Panc1 (cell line): ENCODE data around the gene PRSS21. TPM values are rescaled to one million over a fixed set of nuclear protein-coding genes. Genes with fewer than 3 reads are reported as not detected.

Experiments
- ATAC-seq: fragments of 200-7000 bp; cut with Tn5 transposase; 2 replicates; pipeline ENCODE4 v1.9.1; 2020; ENCODE audit warnings: mild to moderate bottlenecking, moderate library complexity
- BruUV-seq: library from RNA; stranded (reverse); fragments of 400-500 nt; replicated peaks from 2 replicates; lab custom pipeline; 2021; lab: Mats Ljungman, UMichigan
- CTCF ChIA-PET: fragments of 300-600 bp; sonication (Branson Sonifier 250); formaldehyde crosslinking; loops from one replicate; lab custom pipeline; 2022; ENCODE audit warnings: antibody characterized with exemption; lab: Charles Lee
- POLR2A ChIA-PET: fragments of 300-600 bp; sonication (Branson Sonifier 250); formaldehyde crosslinking; loops from one replicate; lab custom pipeline; 2022; ENCODE audit warnings: antibody characterized with exemption; lab: Charles Lee
- DNase-seq: peaks from one replicate; pipeline ENCODE4 v3.0.0-alpha.2; 2010; ENCODE audit warnings: low read depth, low spot score
- H3K27ac ChIP-seq: 2 replicates; pipeline ENCODE4 v1.5.1; 2011; ENCODE audit warnings: mild to moderate bottlenecking, low read length, inconsistent platforms
- H3K27me3 ChIP-seq: fragments of 200-500 bp; sonication (Bioruptor generic); 2 replicates; pipeline ENCODE4 v1.6.0; 2014; ENCODE audit warnings: low read length, inconsistent platforms; ENCODE audit not compliant: control insufficient read depth, insufficient read depth
- H3K36me3 ChIP-seq: fragments of 200-500 bp; sonication (Bioruptor generic); 2 replicates; pipeline ENCODE4 v1.5.1; 2014; ENCODE audit warnings: inconsistent platforms, mild to moderate bottlenecking, low read length, moderate library complexity; ENCODE audit not compliant: control insufficient read depth, insufficient read depth
- H3K4me1 ChIP-seq: 2 replicates; pipeline ENCODE4 v1.5.1; 2011; ENCODE audit warnings: inconsistent platforms, mild to moderate bottlenecking, low read length, moderate library complexity; ENCODE audit not compliant: control insufficient read depth, insufficient read depth
- H3K4me3 ChIP-seq, 2 experiments: 2 replicates each; pipeline ENCODE4 v1.5.1; 2011 to 2012; ENCODE audit warnings: low read depth in 2 of 2, low read length in 2 of 2, mild to moderate bottlenecking in 2 of 2, inconsistent platforms in 1 of 2, moderate library complexity in 1 of 2
- H3K9me3 ChIP-seq: fragments of 200-500 bp; sonication (Bioruptor generic); 2 replicates; pipeline ENCODE4 v1.5.1; 2014; ENCODE audit warnings: low read depth, mild to moderate bottlenecking, inconsistent platforms, low read length, moderate library complexity; ENCODE audit not compliant: control insufficient read depth, insufficient read depth
- CTCF ChIP-seq: fragments of 450-650 bp; IDR thresholded peaks from 2 replicates; pipeline ENCODE4 v1.5.1; 2017; ENCODE audit warnings: mild to moderate bottlenecking
- POLR2AphosphoS5 ChIP-seq: IDR thresholded peaks from 2 replicates; pipeline ENCODE4 v1.6.1; 2012; ENCODE audit warnings: mild to moderate bottlenecking, low read depth, low read length, moderate library complexity
- REST ChIP-seq, 2 experiments: IDR thresholded peaks; 2 replicates each; pipeline ENCODE4 v1.6.1; 2011 to 2012; ENCODE audit warnings: low read depth in 2 of 2, control low read depth in 1 of 2, low read length in 1 of 2, mild to moderate bottlenecking in 1 of 2, moderate library complexity in 1 of 2; ENCODE audit not compliant: insufficient read depth in 1 of 2
- SIN3A ChIP-seq: IDR thresholded peaks from 2 replicates; pipeline ENCODE4 v1.6.1; 2012; ENCODE audit warnings: low read depth, mild to moderate bottlenecking, low read length, moderate library complexity, borderline replicate concordance; ENCODE audit not compliant: insufficient read depth
- TCF7L2 ChIP-seq: IDR thresholded peaks from 2 replicates; pipeline ENCODE4 v1.6.1; 2011; ENCODE audit warnings: mild to moderate bottlenecking, low read depth, low read length, inconsistent platforms
- in situ Hi-C: cut with HindIII; loops from 2 replicates; pipeline ENCODE4 v1.10.0; 2016; ENCODE audit warnings: low sequenced_read_pairs, low pct_unique_long_range_greater_than_20kb
- intact Hi-C: fragments of 100-400 bp; cut with micrococcal nuclease; formaldehyde crosslinking; loops from one replicate; pipeline ENCODE4 v1.10.0; 2022; ENCODE audit not compliant: unreplicated experiment
- total RNA-seq: library from RNA; stranded (reverse); gene quantifications from one replicate; pipeline ENCODE4 v1.2.1, GENCODE V29; 2021; ENCODE audit not compliant: unreplicated experiment

PRSS21 gene
- total RNA-seq, 1 experiment from 2014 or later = not detected

DNA sequence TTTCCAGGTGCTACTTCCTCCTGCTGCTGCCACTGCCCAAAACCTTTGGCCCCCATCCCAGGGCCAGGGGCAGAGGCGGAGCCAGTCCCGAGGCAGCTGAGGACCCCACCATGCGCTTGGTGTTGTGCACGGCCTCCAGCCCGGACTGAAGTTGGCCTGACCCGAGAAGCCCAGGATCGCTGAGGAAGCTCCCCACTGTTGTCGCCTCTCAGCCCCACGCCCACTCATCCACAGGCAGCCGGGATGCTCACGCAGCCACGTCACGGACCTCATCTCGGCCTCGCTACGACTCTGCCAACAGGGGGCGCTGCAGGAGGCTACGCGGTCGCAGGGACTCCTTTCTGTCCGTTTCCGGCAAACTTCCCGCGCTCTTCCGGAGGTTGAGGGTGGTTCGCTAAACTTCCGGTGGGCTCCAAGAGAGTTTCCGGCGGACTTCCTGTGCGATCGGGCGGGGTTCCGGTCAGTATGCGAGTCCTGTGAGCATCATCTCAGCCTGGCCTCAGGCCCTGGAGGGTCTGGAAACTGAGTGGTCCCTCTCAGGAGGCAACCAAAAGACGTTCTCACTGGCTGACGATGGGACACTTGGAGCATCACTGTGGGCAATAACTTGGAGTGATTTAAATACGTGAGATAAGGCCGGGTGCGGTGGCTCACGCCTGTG lies 25.4 kb downstream of the PRSS21 start:
- DNase-seq (no peak), ATAC-seq (no peak)
- ChIA-PET CTCF (interaction anchor here (1.4 kb wide), 1 partner anchor 14 kb away, joined by 4 read pairs; no protein-coding TSS in a partner anchor), POLR2A (no interaction called here)
- H3K4me1 ChIP-seq = peaks cover 38% of the 10 kb centered on the region
- H3K27ac ChIP-seq = peak overlapping the region; percentile 83
- H3K27me3 ChIP-seq = no peaks in the 10 kb centered on the region
- in situ Hi-C loops (no loop called here), intact Hi-C loops (no loop called here)
- no peak overlapping the region for H3K4me3 ChIP-seq
- no peaks in the 10 kb centered on the region for H3K36me3 ChIP-seq
- H3K9me3 ChIP-seq = no peaks in the 10 kb centered on the region
- no peak for TF ChIP-seq TCF7L2
- no peak for TF ChIP-seq REST (IDR thresholded peaks at IDR 0.05; ENCODE audit: insufficient read depth in 1 of 2, low read depth in 2 of 2, low read length in 1 of 2)
- TF ChIP-seq POLR2AphosphoS5 = no peak
- no peak; the same call in 1 of the 2 replicates for TF ChIP-seq CTCF
- no peak for TF ChIP-seq SIN3A
- no TSS peak for BruUV-seq

DNA sequence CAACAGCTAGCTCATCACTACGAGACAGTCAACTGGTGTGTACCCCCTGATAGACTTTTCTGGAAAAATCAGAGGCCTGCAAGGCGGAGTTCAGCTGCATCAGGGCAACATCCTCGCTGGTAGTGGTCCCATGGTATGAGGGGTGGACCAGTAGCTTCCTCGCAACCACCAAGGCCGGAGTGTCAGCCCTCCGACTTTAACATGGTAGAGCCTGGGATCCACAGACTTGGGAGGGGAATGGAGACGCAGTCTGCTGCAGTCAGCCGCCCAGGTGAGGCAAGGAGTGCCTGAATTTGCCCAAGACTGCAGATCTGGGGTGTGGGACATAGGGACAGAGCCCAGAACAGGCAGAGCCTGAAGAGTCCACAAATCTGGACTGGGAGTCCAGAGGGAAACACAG lies 26.5 kb downstream of the PRSS21 start:
- H3K27ac ChIP-seq = peak overlapping the region; percentile 83
- TF ChIP-seq POLR2AphosphoS5 (no peak), SIN3A (no peak), CTCF (no peak), TCF7L2 (no peak), REST (IDR thresholded peaks at IDR 0.05; ENCODE audit: insufficient read depth in 1 of 2, low read depth in 2 of 2, low read length in 1 of 2) (no peak)
- no peaks in the 10 kb centered on the region for H3K36me3 ChIP-seq
- H3K4me3 ChIP-seq = no peak overlapping the region
- CTCF ChIA-PET = interaction anchor here (1.4 kb wide), 1 partner anchor 13 kb away, joined by 4 read pairs; no protein-coding TSS in a partner anchor
- intact Hi-C loops (no loop called here), in situ Hi-C loops (no loop called here)
- peaks cover 34% of the 10 kb centered on the region for H3K4me1 ChIP-seq
- BruUV-seq = no TSS peak
- DNase-seq = no peak
- H3K9me3 ChIP-seq = no peaks in the 10 kb centered on the region
- H3K27me3 ChIP-seq = no peaks in the 10 kb centered on the region
- no peak for ATAC-seq
- POLR2A ChIA-PET = no interaction called here
